B cell (primary cell): Measurements from ENCODE around the gene ASAP3. TPM values are rescaled to one million over a fixed set of nuclear protein-coding genes. Genes with fewer than 3 reads are reported as not detected.

Experiments
- ATAC-seq: fragments of 200-7000 bp; cut with Tn5 transposase; one replicate; pipeline ENCODE4 v1.10.0; 2021; ENCODE audit warnings: low read depth, mild to moderate bottlenecking, moderate number of reproducible peaks, moderate library complexity
- CTCF ChIA-PET: fragments of 350-600 bp; sonication (Branson Sonifier 250); formaldehyde crosslinking; loops from one replicate; lab custom pipeline; 2021; ENCODE audit warnings: antibody characterized with exemption, inconsistent platforms; lab: Charles Lee
- POLR2A ChIA-PET: fragments of 350-600 bp; sonication (Branson Sonifier 250); formaldehyde crosslinking; loops from one replicate; lab custom pipeline; 2021; ENCODE audit warnings: antibody characterized with exemption; lab: Charles Lee
- DNase-seq: peaks from one replicate; pipeline ENCODE4 v3.0.0; 2013
- H2AFZ ChIP-seq: 2 replicates; pipeline ENCODE4 v1.6.1; 2012; ENCODE audit warnings: mild to moderate bottlenecking, low read depth, low read length; ENCODE audit not compliant: insufficient read depth, poor library complexity, severe bottlenecking
- H3K27ac ChIP-seq, 2 donors: 1 replicate in 1 of 2; 2 replicates in 1 of 2; pipeline ENCODE4 v1.5.1; 2012 to 2013; ENCODE audit warnings: low read length in 2 of 2, mild to moderate bottlenecking in 2 of 2, moderate library complexity in 1 of 2
- H3K27me3 ChIP-seq, 4 experiments: fragments of 200-600 bp in 1 of 4; sonication (generic) in 1 of 4; replicated peaks in 1 of 4; 1 replicate in 2 of 4; 2 replicates in 2 of 4; pipeline versions ENCODE4 v1.6.1 to v1.7.0; 2013 to 2016; ENCODE audit warnings: low read length in 3 of 4, mild to moderate bottlenecking in 2 of 4, mixed read lengths in 1 of 4, moderate library complexity in 1 of 4; ENCODE audit not compliant: insufficient read depth in 4 of 4, control insufficient read depth in 3 of 4; ENCODE audit errors: control extremely low read depth in 1 of 4
- H3K36me3 ChIP-seq, 2 experiments: replicated peaks in 1 of 2; 1 replicate in 1 of 2; 2 replicates in 1 of 2; pipeline versions ENCODE4 v1.6.1 to v1.7.1; 2013; ENCODE audit warnings: low read length in 1 of 2; ENCODE audit not compliant: insufficient read depth in 2 of 2, control insufficient read depth in 1 of 2; ENCODE audit errors: control extremely low read depth in 1 of 2, extremely low read depth in 1 of 2
- H3K4me1 ChIP-seq, 2 donors: fragments of 200-600 bp in 1 of 2; sonication (generic) in 1 of 2; 1 replicate in 1 of 2; 2 replicates in 1 of 2; pipeline versions ENCODE4 v1.5.1 to v1.6.1; 2013 to 2017; ENCODE audit warnings: low read length in 2 of 2; ENCODE audit not compliant: control insufficient read depth in 2 of 2, insufficient read depth in 2 of 2
- H3K4me2 ChIP-seq: replicated peaks from 2 replicates; pipeline ENCODE3; 2012; ENCODE audit warnings: mild to moderate bottlenecking, low read depth, low read length; ENCODE audit not compliant: poor library complexity, severe bottlenecking
- H3K4me3 ChIP-seq, 5 experiments: fragments of 200-600 bp in 1 of 5; sonication (generic) in 1 of 5; 1 replicate in 3 of 5; 2 replicates in 2 of 5; pipeline versions ENCODE4 v1.5.1 to v1.7.0; 2011 to 2016; ENCODE audit warnings: low read length in 4 of 5, mild to moderate bottlenecking in 4 of 5, low read depth in 2 of 5, control low read depth in 1 of 5, moderate library complexity in 1 of 5; ENCODE audit not compliant: insufficient read depth in 1 of 5; ENCODE audit errors: control extremely low read depth in 1 of 5, extremely low read depth in 1 of 5
- H3K79me2 ChIP-seq: fragments of 200-600 bp; sonication (generic); one replicate; pipeline ENCODE4 v1.6.0; 2016; ENCODE audit warnings: low read length; ENCODE audit not compliant: control insufficient read depth, insufficient read depth
- H3K9ac ChIP-seq: fragments of 200-600 bp; sonication (generic); 2 replicates; pipeline ENCODE4 v1.6.1; 2017; ENCODE audit warnings: mild to moderate bottlenecking, low read length, moderate library complexity
- H3K9me3 ChIP-seq, 3 donors: one replicate each; pipeline versions ENCODE4 v1.6.1 to v1.7.1; 2013; ENCODE audit warnings: low read length in 2 of 3; ENCODE audit not compliant: control insufficient read depth in 2 of 3, insufficient read depth in 1 of 3; ENCODE audit errors: control extremely low read depth in 1 of 3
- H4K20me1 ChIP-seq: 2 replicates; pipeline ENCODE4 v1.6.0; 2012; ENCODE audit warnings: mild to moderate bottlenecking, low read length; ENCODE audit not compliant: insufficient read depth, control insufficient read depth, poor library complexity, severe bottlenecking
- H3K27ac Mint-ChIP-seq: one replicate; pipeline ENCODE4 v1.8.0; 2021; ENCODE audit warnings: mixed read lengths
- H3K27me3 Mint-ChIP-seq: one replicate; pipeline ENCODE4 v1.8.0; 2021; ENCODE audit warnings: mixed read lengths
- H3K4me1 Mint-ChIP-seq: one replicate; pipeline ENCODE4 v1.8.0; 2021; ENCODE audit warnings: mixed read lengths
- H3K4me3 Mint-ChIP-seq: one replicate; pipeline ENCODE4 v1.8.0; 2021; ENCODE audit warnings: mixed read lengths
- H3K9me3 Mint-ChIP-seq: one replicate; pipeline ENCODE4 v1.8.0; 2022; ENCODE audit warnings: mixed read lengths; ENCODE audit not compliant: insufficient read depth
- EZH2 ChIP-seq: IDR thresholded peaks from 2 replicates; pipeline ENCODE4 v1.6.1; 2012; ENCODE audit warnings: borderline replicate concordance, low read depth, mild to moderate bottlenecking, moderate library complexity, low read length; ENCODE audit not compliant: insufficient read depth, poor library complexity, severe bottlenecking
- WGBS: methylation state at CpG from one replicate; pipeline ENCODE4 v1.1.5; 2013; ENCODE audit warnings: missing lambda C conversion rate; ENCODE audit not compliant: insufficient coverage; 5-methylcytosine and 5-hydroxymethylcytosine counted together
- intact Hi-C: fragments of 100-400 bp; cut with micrococcal nuclease; formaldehyde crosslinking; loops from one replicate; pipeline ENCODE4 v1.10.0; 2022
- polyA plus RNA-seq: library from polyadenylated mRNA; depleted of rRNA; stranded (reverse); fragments of >200 nt; gene quantifications from 2 replicates; pipeline ENCODE4 v1.2.3, GENCODE V29; 2012
- total RNA-seq, 2 donors: library from RNA; stranded (reverse); fragments of 120-200 nt in 1 of 2; gene quantifications; 1 replicate in 1 of 2; 2 replicates in 1 of 2; pipeline versions ENCODE4 v1.2.3 to v1.2.4, GENCODE V29; 2013 to 2022
- TF ChIP-seq, protein P1 (sequence below): fragments of 200-600 bp; IDR thresholded peaks from one replicate; pipeline ENCODE4 v1.8.0; 2022; ENCODE audit warnings: antibody characterized with exemption, mild to moderate bottlenecking

ASAP3 gene
- total and polyA plus RNA-seq, 2 donors (not counting 1 experiment from before 2014, with no cell fraction given): 2.9 to 11.0 TPM

DNA sequence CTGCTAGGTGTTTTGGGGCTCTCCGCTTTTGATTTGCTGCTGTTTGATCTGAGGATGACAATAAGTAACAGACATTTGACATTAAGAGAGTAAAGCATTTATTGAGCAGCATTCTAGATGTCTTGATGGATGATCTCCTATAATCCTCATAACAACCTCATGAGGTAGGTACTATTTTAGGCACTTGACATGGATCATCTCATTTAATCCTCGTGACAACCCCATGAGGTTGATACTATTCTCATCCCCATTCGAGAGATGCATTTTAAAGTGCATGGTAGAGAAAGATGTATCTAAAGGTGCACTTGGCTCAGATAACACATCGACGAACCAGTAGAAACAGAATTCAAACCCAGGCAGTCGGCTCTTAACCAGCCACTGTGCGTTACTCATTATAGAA is 86.1 kb downstream of the ASAP3 start:
- ChIA-PET CTCF (no interaction called here), POLR2A (no interaction called here)
- Histone ChIP-seq H3K4me2 (no peak overlapping the region), H2AFZ (no peak overlapping the region), H3K27me3 (peaks cover 0 to 3% (median 0%) of the 10 kb centered on the region in 4 experiments), H3K4me1 (no peaks in the 10 kb centered on the region), H3K4me3 (no peak overlapping the region), H3K36me3 (no peaks in the 10 kb centered on the region), H4K20me1 (no peaks in the 10 kb centered on the region), H3K9ac (no peak overlapping the region), H3K79me2 (no peaks in the 10 kb centered on the region), H3K9me3 (no peaks in the 10 kb centered on the region), H3K27ac (no peak overlapping the region)
- no peak for TF ChIP-seq EZH2
- TF ChIP-seq, protein P1, sequence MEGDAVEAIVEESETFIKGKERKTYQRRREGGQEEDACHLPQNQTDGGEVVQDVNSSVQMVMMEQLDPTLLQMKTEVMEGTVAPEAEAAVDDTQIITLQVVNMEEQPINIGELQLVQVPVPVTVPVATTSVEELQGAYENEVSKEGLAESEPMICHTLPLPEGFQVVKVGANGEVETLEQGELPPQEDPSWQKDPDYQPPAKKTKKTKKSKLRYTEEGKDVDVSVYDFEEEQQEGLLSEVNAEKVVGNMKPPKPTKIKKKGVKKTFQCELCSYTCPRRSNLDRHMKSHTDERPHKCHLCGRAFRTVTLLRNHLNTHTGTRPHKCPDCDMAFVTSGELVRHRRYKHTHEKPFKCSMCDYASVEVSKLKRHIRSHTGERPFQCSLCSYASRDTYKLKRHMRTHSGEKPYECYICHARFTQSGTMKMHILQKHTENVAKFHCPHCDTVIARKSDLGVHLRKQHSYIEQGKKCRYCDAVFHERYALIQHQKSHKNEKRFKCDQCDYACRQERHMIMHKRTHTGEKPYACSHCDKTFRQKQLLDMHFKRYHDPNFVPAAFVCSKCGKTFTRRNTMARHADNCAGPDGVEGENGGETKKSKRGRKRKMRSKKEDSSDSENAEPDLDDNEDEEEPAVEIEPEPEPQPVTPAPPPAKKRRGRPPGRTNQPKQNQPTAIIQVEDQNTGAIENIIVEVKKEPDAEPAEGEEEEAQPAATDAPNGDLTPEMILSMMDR: no peak
- intact Hi-C loops: no loop called here
- WGBS: no CpG with 5 or more reads among the region's 7 CpGs
- Mint-ChIP-seq H3K9me3 (no peaks in the 10 kb centered on the region), H3K27me3 (peaks cover 22% of the 10 kb centered on the region), H3K27ac (no peak overlapping the region), H3K4me3 (no peak overlapping the region), H3K4me1 (no peaks in the 10 kb centered on the region)
- ATAC-seq (no peak), DNase-seq (no peak)

DNA sequence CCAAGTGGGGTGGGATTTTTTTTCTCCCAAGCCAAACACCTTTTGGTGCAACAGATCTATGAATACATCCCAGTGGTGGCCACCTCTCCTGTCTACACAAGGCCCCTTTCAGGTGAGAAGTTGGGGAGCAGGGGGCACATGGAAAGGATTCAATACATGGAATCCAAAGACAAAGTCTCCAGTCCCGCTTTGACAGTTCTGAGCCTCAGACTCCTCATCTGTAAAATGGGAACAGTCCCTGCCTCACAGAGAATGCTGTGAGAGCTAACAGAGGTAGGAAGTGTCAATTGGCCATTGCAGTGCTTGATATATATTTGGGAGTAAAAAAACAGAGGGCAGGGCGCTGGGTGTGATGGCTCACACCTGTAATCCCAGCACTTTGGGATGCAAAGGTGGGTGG is 87.6 kb downstream of the ASAP3 start:
- Mint-ChIP-seq H3K27me3 (peaks cover 19% of the 10 kb centered on the region), H3K4me3 (no peak overlapping the region), H3K4me1 (no peaks in the 10 kb centered on the region), H3K9me3 (no peaks in the 10 kb centered on the region), H3K27ac (no peak overlapping the region)
- ChIA-PET POLR2A (no interaction called here), CTCF (no interaction called here)
- TF ChIP-seq, protein P1: no peak
- TF ChIP-seq EZH2: no peak
- H3K9me3 ChIP-seq: no peaks in the 10 kb centered on the region
- WGBS: no CpG with 5 or more reads among the region's 2 CpGs
- H3K27me3 ChIP-seq: peaks cover 0 to 3% (median 0%) of the 10 kb centered on the region in 4 experiments
- no peaks in the 10 kb centered on the region for H4K20me1 ChIP-seq
- no peak overlapping the region for H2AFZ ChIP-seq
- no peak overlapping the region for H3K4me3 ChIP-seq
- no peaks in the 10 kb centered on the region for H3K4me1 ChIP-seq
- intact Hi-C loops: no loop called here
- no peak overlapping the region for H3K27ac ChIP-seq
- DNase-seq: no peak
- H3K4me2 ChIP-seq: no peak overlapping the region
- H3K36me3 ChIP-seq: no peaks in the 10 kb centered on the region
- H3K9ac ChIP-seq: no peak overlapping the region
- no peak for ATAC-seq
- H3K79me2 ChIP-seq: no peaks in the 10 kb centered on the region
